H9 (cell line): ENCODE results near the gene CTRL. TPM values are rescaled to one million over a fixed set of nuclear protein-coding genes. Genes with fewer than 3 reads are reported as not detected.

ENCODE experiments used
- DNase-seq: peaks from one replicate; pipeline ENCODE4 v3.0.0-alpha.2; 2017
- H2AFZ ChIP-seq: one replicate; pipeline ENCODE4 v1.6.1; 2013; ENCODE audit warnings: mild to moderate bottlenecking, low read length, control low read depth, moderate library complexity
- H2AK5ac ChIP-seq: 2 replicates; pipeline ENCODE4 v1.6.1; 2013; ENCODE audit warnings: low read length, control low read depth, mixed read lengths; ENCODE audit not compliant: insufficient read length
- H2BK120ac ChIP-seq: one replicate; pipeline ENCODE4 v1.6.1; 2013; ENCODE audit warnings: low read depth, mild to moderate bottlenecking, low read length, control low read depth, inconsistent platforms; ENCODE audit not compliant: poor library complexity, severe bottlenecking
- H2BK12ac ChIP-seq: 2 replicates; pipeline ENCODE4 v1.6.1; 2013; ENCODE audit warnings: low read length, control low read depth, mixed read lengths, low read depth; ENCODE audit not compliant: insufficient read length
- H2BK15ac ChIP-seq: 2 replicates; pipeline ENCODE4 v1.6.1; 2013; ENCODE audit warnings: low read depth, low read length, control low read depth
- H2BK20ac ChIP-seq: one replicate; pipeline ENCODE4 v1.6.1; 2013; ENCODE audit warnings: low read depth, mild to moderate bottlenecking, low read length, control low read depth, inconsistent platforms; ENCODE audit not compliant: poor library complexity, severe bottlenecking
- H2BK5ac ChIP-seq: 2 replicates; pipeline ENCODE4 v1.6.1; 2013; ENCODE audit warnings: low read length, control low read depth, mixed read lengths; ENCODE audit not compliant: insufficient read length
- H3K14ac ChIP-seq: 2 replicates; pipeline ENCODE4 v1.6.1; 2013; ENCODE audit warnings: low read length, control low read depth; ENCODE audit not compliant: insufficient read depth
- H3K18ac ChIP-seq: 2 replicates; pipeline ENCODE4 v1.6.1; 2013; ENCODE audit warnings: low read depth, mild to moderate bottlenecking, mixed read lengths, low read length, control low read depth; ENCODE audit not compliant: insufficient read length
- H3K23ac ChIP-seq: 2 replicates; pipeline ENCODE4 v1.6.1; 2013; ENCODE audit warnings: low read length, control low read depth, mixed read lengths, low read depth; ENCODE audit not compliant: insufficient read length
- H3K23me2 ChIP-seq: 2 replicates; pipeline ENCODE4 v1.6.1; 2013; ENCODE audit warnings: low read depth, mild to moderate bottlenecking, mixed read lengths, low read length, control low read depth; ENCODE audit not compliant: insufficient read length, poor library complexity, severe bottlenecking
- H3K27ac ChIP-seq: 2 replicates; pipeline ENCODE4 v1.5.1; 2013; ENCODE audit warnings: low read length, control low read depth, mixed read lengths, low read depth; ENCODE audit not compliant: insufficient read length
- H3K27me3 ChIP-seq: 2 replicates; pipeline ENCODE4 v1.6.1; 2013; ENCODE audit warnings: low read length, control low read depth, inconsistent platforms; ENCODE audit not compliant: insufficient read depth
- H3K4ac ChIP-seq: 2 replicates; pipeline ENCODE4 v1.6.1; 2013; ENCODE audit warnings: low read depth, mild to moderate bottlenecking, control low read depth, inconsistent platforms, low read length, moderate library complexity
- H3K4me1 ChIP-seq: 2 replicates; pipeline ENCODE4 v1.6.1; 2013; ENCODE audit warnings: low read length, control low read depth, inconsistent platforms; ENCODE audit not compliant: insufficient read depth
- H3K4me2 ChIP-seq: 2 replicates; pipeline ENCODE4 v1.6.1; 2013; ENCODE audit warnings: low read length, control low read depth, mixed read lengths; ENCODE audit not compliant: insufficient read length, insufficient read depth
- H3K56ac ChIP-seq: 2 replicates; pipeline ENCODE4 v1.6.1; 2013; ENCODE audit warnings: low read depth, mild to moderate bottlenecking, mixed read lengths, low read length, control low read depth; ENCODE audit not compliant: insufficient read length
- H3K79me1 ChIP-seq: 2 replicates; pipeline ENCODE4 v1.6.1; 2013; ENCODE audit warnings: low read depth, mild to moderate bottlenecking, moderate library complexity, low read length, control low read depth, inconsistent platforms; ENCODE audit not compliant: insufficient read depth, poor library complexity, severe bottlenecking
- H3K79me2 ChIP-seq: 2 replicates; pipeline ENCODE4 v1.6.1; 2013; ENCODE audit warnings: low read length, control low read depth, inconsistent platforms; ENCODE audit not compliant: insufficient read depth
- H3K9ac ChIP-seq: 2 replicates; pipeline ENCODE4 v1.6.1; 2013; ENCODE audit warnings: low read length, control low read depth, mixed read lengths; ENCODE audit not compliant: insufficient read length; ENCODE audit errors: extremely low read depth
- H3K9me3 ChIP-seq: one replicate; pipeline ENCODE4 v1.6.1; 2013; ENCODE audit warnings: low read depth, low read length, inconsistent platforms; ENCODE audit not compliant: control insufficient read depth
- H3T11ph ChIP-seq: one replicate; pipeline ENCODE4 v1.6.1; 2013; ENCODE audit warnings: mild to moderate bottlenecking, low read length, control low read depth, inconsistent platforms
- H4K20me1 ChIP-seq: one replicate; pipeline ENCODE4 v1.6.1; 2013; ENCODE audit not compliant: control insufficient read depth, insufficient read length, insufficient read depth
- H4K5ac ChIP-seq: 2 replicates; pipeline ENCODE4 v1.6.1; 2013; ENCODE audit warnings: low read depth, mild to moderate bottlenecking, mixed read lengths, low read length, control low read depth; ENCODE audit not compliant: insufficient read length
- H4K8ac ChIP-seq: replicated peaks from 2 replicates; pipeline ENCODE4 v1.6.1; 2013; ENCODE audit warnings: low read length, control low read depth, mixed read lengths, low read depth; ENCODE audit not compliant: insufficient read length
- H4K91ac ChIP-seq: 2 replicates; pipeline ENCODE4 v1.6.1; 2013; ENCODE audit warnings: low read depth, mild to moderate bottlenecking, moderate library complexity, mixed read lengths, low read length, control low read depth; ENCODE audit not compliant: insufficient read length
- H3K27ac Mint-ChIP-seq, 3 experiments: 2 replicates in 2 of 3; 3 replicates in 1 of 3; pipeline ENCODE4 v1.8.0; 2020 to 2021; ENCODE audit warnings: mixed read lengths in 3 of 3, mild to moderate bottlenecking in 1 of 3, moderate library complexity in 1 of 3
- H3K27me3 Mint-ChIP-seq: 2 replicates; pipeline ENCODE4 v1.8.0; 2021; ENCODE audit warnings: low read depth, mild to moderate bottlenecking, moderate library complexity, mixed read lengths
- H3K36me3 Mint-ChIP-seq, 3 experiments: 2 replicates in 2 of 3; 3 replicates in 1 of 3; pipeline ENCODE4 v1.8.0; 2020 to 2021; ENCODE audit warnings: low read depth in 3 of 3, mixed read lengths in 3 of 3; ENCODE audit not compliant: insufficient read depth in 1 of 3
- H3K4me1 Mint-ChIP-seq, 2 experiments: 2 replicates each; pipeline ENCODE4 v1.8.0; 2020; ENCODE audit warnings: mixed read lengths in 2 of 2
- H3K4me3 Mint-ChIP-seq, 2 experiments: 2 replicates in 1 of 2; 3 replicates in 1 of 2; pipeline ENCODE4 v1.8.0; 2020 to 2021; ENCODE audit warnings: mild to moderate bottlenecking in 2 of 2, mixed read lengths in 2 of 2, moderate library complexity in 1 of 2
- H3K9me3 Mint-ChIP-seq, 2 experiments: 2 replicates in 1 of 2; 3 replicates in 1 of 2; pipeline ENCODE4 v1.8.0; 2020; ENCODE audit warnings: mild to moderate bottlenecking in 2 of 2, mixed read lengths in 2 of 2, moderate library complexity in 1 of 2
- WGBS: extraction: QIAGEN DNeasy Blood & Tissue Kit; methylation state at CpG from one replicate; pipeline ENCODE4 v1.1.7; 2013; ENCODE audit warnings: missing lambda C conversion rate, low lambda C conversion rate, mixed read lengths; ENCODE audit not compliant: insufficient read length; ENCODE audit errors: extremely low coverage; 5-methylcytosine and 5-hydroxymethylcytosine counted together
- total RNA-seq: library from RNA; stranded (reverse); gene quantifications from 2 replicates; pipeline ENCODE4 v1.2.1, GENCODE V29; 2021
- TF ChIP-seq, protein P1 (sequence below): fragments of 200-600 bp; sonication (generic); conservative IDR thresholded peaks from 3 replicates; pipeline ENCODE4 v1.8.0; 2021; ENCODE audit warnings: antibody characterized with exemption, mild to moderate bottlenecking

The CTRL gene
- total RNA-seq, 1 experiment from 2014 or later = 2.7 TPM

DNA sequence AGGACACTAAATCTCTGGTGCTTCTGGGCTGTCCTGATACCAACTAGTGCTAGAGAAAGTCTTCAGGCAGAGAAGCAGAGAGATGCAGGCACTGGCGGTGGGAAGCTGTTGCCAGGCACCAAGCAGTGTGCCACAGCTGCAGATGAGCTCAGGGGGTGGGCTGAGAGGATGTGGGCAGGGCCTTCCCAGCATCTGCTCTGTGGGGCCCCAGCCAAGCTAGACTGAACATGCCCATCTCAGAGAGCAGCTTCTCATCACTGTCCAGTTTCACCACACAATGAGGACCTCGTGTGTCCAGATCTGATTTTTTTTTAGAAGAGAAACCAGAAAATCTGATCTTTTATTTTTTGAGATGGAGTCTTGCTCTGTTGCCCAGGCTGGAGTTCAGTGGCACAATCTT, 21.5 kb downstream of the CTRL start:
- Histone ChIP-seq H2AFZ (no peak overlapping the region), H3K14ac (no peak overlapping the region), H3K9ac (no peak overlapping the region), H2BK20ac (no peak overlapping the region), H3K4ac (no peak overlapping the region), H3K4me1 (peaks cover 5% of the 10 kb centered on the region; the same call in 1 of the 2 replicates), H3K23me2 (no peaks in the 10 kb centered on the region), H2BK120ac (no peak overlapping the region), H2BK12ac (no peak overlapping the region), H4K5ac (no peak overlapping the region), H4K8ac (no peak overlapping the region), H3K18ac (no peak overlapping the region), H4K91ac (no peak overlapping the region), H4K20me1 (no peaks in the 10 kb centered on the region), H3K27ac (no peak overlapping the region), H3K9me3 (no peaks in the 10 kb centered on the region), H3K4me2 (no peak overlapping the region), H2AK5ac (no peak overlapping the region), H3K79me2 (no peaks in the 10 kb centered on the region), H3T11ph (no peak overlapping the region), H3K56ac (no peak overlapping the region), H2BK5ac (no peak overlapping the region), H3K27me3 (no peaks in the 10 kb centered on the region), H3K79me1 (no peaks in the 10 kb centered on the region), H2BK15ac (no peak overlapping the region), H3K23ac (no peak overlapping the region)
- H3K36me3 Mint-ChIP-seq = peaks cover 8 to 36% (median 19%) of the 10 kb centered on the region in 3 experiments; a peak in 6 of 7 replicates
- no peak overlapping the region for H3K27ac Mint-ChIP-seq
- WGBS = no CpG with 5 or more reads among the region's 2 CpGs
- TF ChIP-seq, protein P1, sequence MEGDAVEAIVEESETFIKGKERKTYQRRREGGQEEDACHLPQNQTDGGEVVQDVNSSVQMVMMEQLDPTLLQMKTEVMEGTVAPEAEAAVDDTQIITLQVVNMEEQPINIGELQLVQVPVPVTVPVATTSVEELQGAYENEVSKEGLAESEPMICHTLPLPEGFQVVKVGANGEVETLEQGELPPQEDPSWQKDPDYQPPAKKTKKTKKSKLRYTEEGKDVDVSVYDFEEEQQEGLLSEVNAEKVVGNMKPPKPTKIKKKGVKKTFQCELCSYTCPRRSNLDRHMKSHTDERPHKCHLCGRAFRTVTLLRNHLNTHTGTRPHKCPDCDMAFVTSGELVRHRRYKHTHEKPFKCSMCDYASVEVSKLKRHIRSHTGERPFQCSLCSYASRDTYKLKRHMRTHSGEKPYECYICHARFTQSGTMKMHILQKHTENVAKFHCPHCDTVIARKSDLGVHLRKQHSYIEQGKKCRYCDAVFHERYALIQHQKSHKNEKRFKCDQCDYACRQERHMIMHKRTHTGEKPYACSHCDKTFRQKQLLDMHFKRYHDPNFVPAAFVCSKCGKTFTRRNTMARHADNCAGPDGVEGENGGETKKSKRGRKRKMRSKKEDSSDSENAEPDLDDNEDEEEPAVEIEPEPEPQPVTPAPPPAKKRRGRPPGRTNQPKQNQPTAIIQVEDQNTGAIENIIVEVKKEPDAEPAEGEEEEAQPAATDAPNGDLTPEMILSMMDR = no peak
- no peak for DNase-seq
- H3K4me3 Mint-ChIP-seq = no peak overlapping the region; a peak in 1 of 5 replicates
- H3K27me3 Mint-ChIP-seq = no peaks in the 10 kb centered on the region; the same call in 1 of the 2 replicates
- H3K4me1 Mint-ChIP-seq = peaks cover 7 to 10% of the 10 kb centered on the region in 2 experiments
- no peaks in the 10 kb centered on the region for H3K9me3 Mint-ChIP-seq
